Neural progenitor cell (in vitro differentiated cells): ENCODE data around the gene NFATC1.

Experiments
- CTCF ChIP-seq: fragments of 200-600 bp; sonication (generic); IDR thresholded peaks from 2 replicates; pipeline ENCODE4 v1.5.1; 2017; ENCODE audit warnings: antibody characterized with exemption, mild to moderate bottlenecking
- EZH2 ChIP-seq: fragments of 200-600 bp; sonication (generic); IDR thresholded peaks from 2 replicates; pipeline ENCODE4 v1.6.1; 2017; ENCODE audit warnings: antibody characterized with exemption, mild to moderate bottlenecking, moderate library complexity

- TF ChIP-seq CTCF (no peak), EZH2 (no peak)
Measured at GRCh38 chr18:79356435-79356834, 39.3 kb upstream of the NFATC1 start.
